HG03469 (cell line): Measurements from ENCODE around the gene AHRR.
"Not testable (repeated sequence)": the region's sequence is repeated elsewhere in the genome, so short reads cannot be mapped to it uniquely, and the experiment has no call there.

Experiments
- ATAC-seq: cut with Tn5 transposase; IDR thresholded peaks from one replicate; pipeline ENCODE4 v1.9.1; 2021; ENCODE audit warnings: mild to moderate bottlenecking, moderate library complexity, moderate number of reproducible peaks; ENCODE audit not compliant: unreplicated experiment

Gene AHRR

DNA sequence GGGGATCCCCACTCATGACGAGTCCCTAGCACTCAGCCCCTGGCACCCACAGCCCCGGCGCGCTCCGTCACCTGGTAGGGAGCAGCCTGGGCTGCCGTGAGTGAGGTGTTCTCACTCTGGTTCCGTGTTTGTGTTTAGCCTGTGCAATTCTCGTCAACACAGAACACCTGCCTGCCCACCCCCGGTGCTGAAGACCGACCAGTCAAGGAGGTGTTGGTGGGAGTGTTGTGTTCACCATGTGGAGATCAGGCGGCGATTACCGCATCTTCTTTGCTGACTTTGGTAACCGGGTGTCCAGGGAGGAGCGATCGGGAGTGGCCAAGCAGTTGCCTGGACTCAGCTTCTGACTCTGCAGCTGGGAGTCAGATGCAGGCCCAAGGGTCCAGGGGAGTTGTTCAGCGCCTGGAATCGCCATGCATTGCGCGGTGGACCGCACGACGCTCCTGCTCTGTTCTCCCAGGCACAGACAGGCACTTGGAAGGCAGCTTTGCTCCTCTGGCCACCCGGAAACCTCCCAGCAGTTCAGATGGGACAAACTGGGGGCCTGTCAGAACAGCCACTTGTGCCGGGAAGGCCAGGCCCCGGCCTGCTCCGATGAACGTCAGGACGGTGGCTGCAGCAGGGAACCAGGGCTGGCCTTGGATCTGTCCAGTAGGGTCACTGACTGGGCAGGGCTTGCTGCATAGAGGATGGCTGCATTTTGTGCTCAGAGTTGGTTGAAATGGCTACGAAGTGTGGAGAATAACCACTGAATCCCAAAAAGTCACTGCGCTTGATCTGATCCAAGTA, 149.6 kb downstream of the AHRR start:
- no peak for ATAC-seq

DNA sequence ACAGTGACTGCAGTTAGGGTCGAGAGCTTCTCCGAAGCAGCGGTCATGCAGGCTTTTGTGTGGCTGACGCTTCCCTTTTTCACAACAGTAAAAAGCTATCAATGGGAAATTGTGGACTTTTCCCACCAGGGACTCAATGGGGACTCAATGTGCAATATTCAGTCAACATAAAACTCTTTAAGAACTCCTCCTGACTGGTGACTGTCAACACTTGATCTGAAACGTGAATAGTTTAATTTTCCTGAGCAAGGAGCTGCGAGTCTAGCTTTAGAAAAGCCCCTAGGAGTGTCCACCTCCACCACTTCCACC, 150.2 kb downstream of the AHRR start:
- no peak for ATAC-seq

DNA sequence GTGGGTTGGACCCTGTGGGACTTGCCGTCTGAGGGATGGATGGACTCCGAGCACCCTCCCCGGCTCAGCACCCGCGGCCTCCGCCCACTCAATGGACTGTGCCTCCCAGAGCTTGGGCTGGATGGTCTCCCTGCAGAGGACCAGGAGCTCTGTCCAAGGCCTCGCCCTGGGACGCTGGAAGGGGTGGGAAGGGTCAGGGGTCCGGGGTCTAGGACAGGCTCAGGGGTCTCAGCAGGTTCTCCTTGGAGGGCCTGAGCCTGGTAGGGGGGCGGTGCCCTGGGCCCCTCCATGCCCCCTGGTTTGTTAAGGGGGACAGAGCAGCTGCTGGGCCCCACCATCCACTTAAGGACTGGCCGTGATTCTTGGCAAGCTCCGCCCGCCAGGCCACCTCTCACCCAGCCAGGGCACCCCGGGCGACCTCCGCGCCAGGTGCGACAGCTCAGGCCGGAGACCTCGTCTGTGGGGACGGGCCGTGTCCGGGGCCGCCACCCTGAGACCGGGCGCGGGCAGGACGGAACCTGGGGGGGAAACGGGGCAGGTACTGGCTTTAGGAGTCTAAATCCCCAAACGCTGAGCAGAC, 150.7 kb downstream of the AHRR start:
- peak; percentile 2 for ATAC-seq

GRCh38 chr5:472656-473550, 151.4 kb downstream of the AHRR start:
- peak; percentile 42 for ATAC-seq

DNA sequence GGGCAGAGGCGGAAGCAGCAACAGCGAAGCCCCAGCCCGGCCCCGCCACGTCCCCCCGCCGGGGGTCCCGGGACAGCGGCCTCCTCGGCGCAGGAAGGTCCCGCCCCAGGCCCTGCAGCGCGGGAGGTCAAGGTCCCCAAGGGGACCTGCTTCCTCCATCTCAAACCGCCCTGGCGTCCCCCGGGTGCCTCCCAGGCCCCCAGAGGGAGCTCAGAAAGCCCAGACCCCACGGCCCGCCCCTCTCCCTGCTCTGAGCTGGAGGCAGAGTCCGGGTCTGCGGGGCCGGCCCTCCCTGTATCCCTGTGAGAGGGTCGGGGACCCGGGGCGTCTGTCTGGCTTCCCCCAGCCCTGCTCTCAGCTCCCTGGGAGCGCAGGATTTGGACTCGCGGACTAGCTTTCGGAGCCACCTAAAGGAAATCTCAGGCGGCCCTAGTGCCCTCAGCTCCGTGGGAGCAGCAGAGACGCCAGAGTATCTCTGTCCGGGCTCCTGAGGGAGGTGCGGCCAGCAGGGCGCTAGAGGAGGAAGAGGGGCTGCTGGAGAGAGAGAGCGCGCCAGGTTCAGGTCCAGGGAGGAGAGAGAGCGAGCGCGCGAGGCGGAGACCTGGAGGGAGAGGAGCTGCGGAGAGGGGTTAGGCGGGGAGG, 152.2 kb downstream of the AHRR start:
- peak; percentile 9 for ATAC-seq

DNA sequence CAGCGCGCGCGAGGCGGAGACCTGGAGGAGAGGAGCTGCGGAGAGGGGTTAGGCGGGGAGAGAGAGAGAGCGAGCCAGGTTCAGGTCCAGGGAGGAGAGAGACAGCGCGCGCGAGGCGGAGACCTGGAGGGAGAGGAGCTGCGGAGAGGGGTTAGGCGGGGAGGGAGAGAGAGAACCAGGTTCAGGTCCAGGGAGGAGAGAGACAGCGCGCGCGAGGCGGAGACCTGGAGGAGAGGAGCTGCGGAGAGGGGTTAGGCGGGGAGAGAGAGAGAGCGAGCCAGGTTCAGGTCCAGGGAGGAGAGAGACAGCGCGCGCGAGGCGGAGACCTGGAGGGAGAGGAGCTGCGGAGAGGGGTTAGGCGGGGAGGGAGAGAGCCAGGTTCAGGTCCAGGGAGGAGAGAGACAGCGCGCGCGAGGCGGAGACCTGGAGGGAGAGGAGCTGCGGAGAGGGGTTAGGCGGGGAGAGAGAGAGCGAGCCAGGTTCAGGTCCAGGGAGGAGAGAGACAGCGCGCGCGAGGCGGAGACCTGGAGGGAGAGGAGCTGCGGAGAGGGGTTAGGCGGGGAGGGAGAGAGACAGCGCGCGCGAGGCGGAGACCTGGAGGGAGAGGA, 152.8 kb downstream of the AHRR start:
- not testable (repeated sequence) for ATAC-seq

- ATAC-seq = no peak
These were observed 153.5 kb downstream of the AHRR start for GRCh38 chr5:474840-475661.

GRCh38 chr5:475704-476101, 154.2 kb downstream of the AHRR start:
- no peak for ATAC-seq

DNA sequence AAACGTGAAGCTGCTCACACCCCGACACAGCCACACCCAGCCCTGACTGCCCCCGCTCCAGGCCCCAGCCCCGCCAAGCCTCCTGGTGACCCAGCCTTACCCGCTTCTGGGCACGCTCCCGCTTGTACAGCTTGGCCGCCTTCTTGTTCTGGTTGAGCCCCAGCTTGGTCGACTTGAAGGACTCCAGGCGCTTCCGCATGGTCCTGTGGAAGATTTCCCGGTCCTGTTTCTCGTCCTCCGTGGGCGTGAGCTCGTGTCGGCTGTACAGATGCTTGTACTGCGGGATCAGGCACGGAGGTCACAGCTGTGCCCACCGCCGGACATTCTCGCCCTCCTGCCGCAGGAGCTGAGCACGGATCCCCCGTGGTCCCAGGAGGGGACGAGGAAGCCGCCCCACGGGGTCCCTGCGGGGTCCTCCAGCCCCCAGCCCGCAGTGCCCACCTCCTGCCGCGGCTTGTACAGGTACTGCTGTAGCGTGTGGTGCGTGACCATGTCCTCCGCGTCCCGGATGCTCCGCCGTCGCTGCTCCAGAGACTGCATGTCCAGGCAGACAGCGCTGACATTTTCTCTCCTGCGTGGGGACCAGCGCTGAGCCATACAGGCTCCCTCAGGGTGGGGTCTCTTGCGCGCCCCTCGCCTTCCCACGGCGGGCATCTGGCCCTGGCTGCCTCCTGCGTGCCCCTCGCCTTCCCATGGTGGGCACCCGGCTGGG, 154.7 kb downstream of the AHRR start:
- no peak for ATAC-seq

DNA sequence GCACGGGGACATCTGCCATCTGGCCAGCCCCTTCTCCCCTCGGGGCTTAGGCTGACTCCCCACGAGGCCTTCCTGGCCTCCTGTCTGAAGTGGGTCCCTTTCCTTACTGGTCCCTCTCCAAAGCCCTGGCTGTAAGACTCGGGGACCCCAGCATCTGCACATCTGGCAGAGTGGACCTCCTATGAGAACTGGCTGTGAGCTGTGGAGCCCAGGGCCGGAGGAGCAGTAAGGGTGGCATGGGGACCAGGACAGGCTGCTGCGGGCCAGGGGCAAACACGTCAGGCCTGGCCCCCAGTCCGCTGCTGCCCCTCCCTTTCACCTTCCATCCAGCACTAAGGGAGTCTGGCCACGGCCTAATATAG, 155.3 kb downstream of the AHRR start:
- ATAC-seq = no peak

DNA sequence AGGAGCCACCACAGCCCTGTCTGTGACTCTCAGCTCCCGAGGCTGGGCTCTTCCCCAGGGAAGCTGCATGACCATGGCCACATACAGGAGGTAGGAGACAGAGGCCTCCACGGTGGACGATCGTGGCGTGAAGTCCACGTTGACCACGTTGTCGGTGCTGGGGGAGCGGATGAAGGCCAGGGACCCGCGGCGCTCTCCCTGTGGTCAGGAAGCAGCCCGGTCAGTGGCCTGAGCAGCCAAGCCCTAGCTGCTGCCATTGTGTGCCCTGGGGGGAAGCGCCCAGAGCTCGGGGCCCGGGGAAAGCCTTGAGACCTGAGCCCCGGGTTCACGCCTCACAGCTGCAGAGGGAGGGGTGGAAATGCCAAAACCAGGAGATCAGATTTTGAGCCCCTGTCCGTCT, 155.7 kb downstream of the AHRR start:
- no peak for ATAC-seq

- no peak for ATAC-seq
These were observed 156.4 kb downstream of the AHRR start for GRCh38 chr5:477871-478270.

- no peak for ATAC-seq
These were observed 157.0 kb downstream of the AHRR start for GRCh38 chr5:478369-478981.

- ATAC-seq = no peak
These were observed 157.5 kb downstream of the AHRR start for GRCh38 chr5:478982-479535.

DNA sequence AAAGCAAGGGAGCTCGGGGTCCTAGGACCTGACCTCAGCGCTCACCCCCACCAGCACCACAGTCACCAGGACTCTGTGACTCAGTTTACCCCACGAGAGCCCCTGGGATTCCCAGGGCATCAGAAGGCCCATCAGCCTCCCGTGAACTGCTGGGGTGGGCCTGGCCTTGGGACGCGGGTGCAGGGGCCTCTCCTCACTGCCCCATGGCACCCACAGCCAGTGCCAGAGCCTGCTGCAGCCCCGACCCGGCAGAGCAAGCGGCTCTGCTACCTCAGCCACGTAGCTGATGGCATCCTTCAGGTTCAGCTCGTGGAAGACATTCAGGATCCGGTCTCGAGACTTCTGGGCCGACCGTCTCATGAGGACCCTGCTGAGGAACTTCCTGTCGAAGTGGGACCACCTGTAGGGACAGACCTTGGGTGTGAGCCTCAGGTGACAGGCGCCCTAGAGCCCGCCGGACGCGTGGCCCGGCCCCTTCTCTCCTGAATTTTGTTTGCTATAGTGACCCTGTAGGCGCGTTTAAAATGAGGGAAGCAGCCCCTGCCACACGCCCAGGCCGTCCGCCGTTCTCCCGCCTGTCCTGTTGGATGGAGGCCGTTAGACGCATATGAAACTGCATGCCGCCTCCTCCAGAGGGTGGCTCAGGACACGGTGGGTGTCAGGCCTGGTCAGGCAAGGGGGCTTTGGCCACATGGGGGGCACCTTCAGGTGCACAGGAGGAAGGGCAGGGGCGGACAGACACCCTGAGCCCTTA, 158.2 kb downstream of the AHRR start:
- ATAC-seq = no peak

GRCh38 chr5:481347-481746, 159.8 kb downstream of the AHRR start:
- no peak for ATAC-seq

DNA sequence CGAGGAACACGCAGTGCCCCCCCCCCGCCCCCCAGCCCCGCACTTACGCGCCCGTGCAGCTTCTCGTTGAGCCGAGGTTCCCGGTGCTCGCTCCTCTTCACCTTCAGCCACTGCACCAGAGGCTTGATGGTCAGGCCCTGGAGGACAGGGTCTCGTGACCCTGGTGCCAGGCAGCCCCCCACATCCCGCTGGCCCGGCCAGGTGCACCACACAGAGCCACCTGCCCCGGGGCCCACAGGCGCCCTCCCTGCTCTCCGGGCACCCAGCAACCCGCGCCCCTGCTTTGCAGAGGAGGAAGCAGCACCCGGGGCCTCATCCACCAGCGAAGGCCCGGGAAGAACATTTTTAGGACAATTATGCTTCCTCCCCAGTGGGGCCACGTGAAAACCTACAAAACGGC, 160.5 kb downstream of the AHRR start:
- ATAC-seq = no peak

GRCh38 chr5:482506-482905, 161.0 kb downstream of the AHRR start:
- no peak for ATAC-seq
